GM18861 (cell line): ENCODE data around the gene XAGE1A.
"Not testable (repeated sequence)": the region's sequence is repeated elsewhere in the genome, so short reads cannot be mapped to it uniquely, and the experiment has no call there.

Experiments
- ATAC-seq: cut with Tn5 transposase; IDR thresholded peaks from one replicate; pipeline ENCODE4 v1.9.1; 2021; ENCODE audit not compliant: unreplicated experiment

XAGE1A gene, protein sequence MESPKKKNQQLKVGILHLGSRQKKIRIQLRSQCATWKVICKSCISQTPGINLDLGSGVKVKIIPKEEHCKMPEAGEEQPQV

DNA sequence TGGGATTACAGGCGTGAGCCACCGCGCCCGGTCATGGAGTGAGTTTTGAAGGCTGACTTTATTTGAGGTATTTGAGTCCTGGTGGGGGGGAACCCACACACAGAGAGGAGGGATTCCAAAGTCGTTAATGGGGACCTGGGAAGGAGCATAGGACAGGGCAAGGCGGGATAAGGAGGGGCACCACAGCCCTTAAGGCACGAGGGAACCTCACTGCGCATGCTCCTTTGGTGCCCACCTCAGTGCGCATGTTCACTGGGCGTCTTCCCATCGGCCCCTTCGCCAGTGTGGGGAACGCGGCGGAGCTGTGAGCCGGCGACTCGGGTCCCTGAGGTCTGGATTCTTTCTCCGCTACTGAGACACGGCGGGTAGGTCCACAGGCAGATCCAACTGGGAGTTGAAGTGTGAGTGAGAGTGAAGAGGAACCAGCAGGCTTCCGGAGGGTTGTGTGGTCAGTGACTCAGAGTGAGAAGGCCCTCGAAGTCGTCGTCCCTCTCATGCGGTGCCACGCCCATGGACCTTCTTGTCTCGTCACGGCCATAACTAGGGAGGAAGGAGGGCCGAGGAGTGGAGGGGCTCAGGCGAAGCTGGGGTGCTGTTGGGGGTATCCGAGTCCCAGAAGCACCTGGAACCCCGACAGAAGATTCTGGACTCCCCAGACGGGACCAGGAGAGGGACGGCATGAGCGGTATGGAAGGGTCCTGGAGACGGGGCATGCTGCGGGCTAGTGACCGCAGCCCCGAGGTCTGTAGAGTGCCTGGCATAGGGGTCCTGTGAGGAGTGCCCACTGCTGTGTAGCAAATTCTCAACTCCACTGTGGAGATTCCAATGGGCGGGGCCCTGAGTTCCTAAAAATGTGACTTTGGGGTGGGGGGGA is at the start of gene XAGE1A:
Gene XAGE1A (plus strand): TSS at position 264 of the 874 bp plus-strand sequence. CDS start 1,554 bp downstream, outside the sequence.
- ATAC-seq = not testable (repeated sequence)

DNA sequence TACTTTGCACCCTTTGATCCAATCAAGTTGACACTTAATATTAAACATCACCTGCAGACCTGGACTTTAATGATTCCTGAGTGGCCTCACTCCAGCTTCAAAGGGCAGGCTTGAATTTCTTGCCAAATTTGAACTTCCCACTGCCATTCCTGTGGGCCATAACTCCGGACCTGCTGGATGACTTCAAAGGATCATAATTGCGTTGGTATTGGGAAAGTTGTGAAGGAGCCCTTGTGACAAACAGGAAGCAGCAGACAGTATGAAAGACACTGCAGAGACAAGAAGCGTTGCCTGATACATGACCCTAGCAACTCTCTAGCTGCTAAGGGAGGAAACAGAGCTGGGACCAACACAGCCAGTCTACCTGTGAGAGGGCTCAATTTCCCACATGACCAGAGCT is 43.6 kb upstream of the XAGE1A start:
- not testable (repeated sequence) for ATAC-seq

DNA sequence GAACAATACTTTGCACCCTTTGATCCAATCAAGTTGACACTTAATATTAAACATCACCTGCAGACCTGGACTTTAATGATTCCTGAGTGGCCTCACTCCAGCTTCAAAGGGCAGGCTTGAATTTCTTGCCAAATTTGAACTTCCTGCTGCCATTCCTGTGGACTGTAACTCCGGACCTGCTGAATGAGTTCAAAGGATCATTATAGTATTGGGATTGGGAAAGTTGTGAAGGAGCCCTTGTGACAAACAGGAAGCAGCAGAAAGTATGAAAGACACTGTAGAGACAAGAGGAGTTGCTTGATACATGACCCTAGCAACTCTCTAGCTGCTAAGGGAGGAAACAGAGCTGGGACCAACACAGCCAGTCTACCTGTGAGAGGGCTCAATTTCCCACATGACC is 24.3 kb upstream of the XAGE1A start:
- ATAC-seq = not testable (repeated sequence)

DNA sequence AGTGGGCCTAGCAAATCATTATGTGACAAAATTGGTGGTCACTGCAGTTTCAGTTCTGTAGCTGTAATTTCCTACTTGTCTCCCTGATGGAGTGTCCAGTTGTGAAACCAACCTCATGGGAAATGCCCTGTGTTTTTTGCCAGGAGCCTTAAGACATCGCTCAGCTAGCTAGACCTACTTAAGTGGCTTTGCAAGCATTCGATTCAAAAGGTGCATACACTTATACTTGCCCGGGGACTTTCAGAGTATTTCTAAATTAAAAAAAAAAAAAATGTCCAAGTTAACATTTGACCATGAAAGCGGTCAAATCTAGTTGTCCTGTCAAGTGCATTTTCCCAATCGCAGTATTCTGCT is 788 bp downstream of the XAGE1A start:
- ATAC-seq = not testable (repeated sequence)

DNA sequence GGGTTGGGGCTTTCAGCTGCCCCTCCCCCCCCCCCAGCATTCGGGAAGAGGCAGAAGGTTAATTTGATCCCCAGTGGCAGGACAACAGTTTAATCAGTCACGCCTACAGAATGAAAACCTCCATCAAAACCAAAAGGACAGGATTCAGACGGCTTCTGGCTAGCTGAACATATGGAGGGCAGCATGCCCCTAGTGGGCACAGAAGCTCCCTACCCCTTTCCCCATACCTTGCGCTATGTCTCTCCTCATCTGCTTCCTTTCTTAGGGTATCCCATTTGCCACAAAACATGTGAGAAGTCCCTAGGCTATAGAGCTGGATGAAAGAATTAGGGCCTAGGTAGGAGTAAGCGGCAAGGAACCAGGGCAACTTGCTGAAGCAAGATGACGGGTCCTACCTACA is 5.8 kb downstream of the XAGE1A start:
- not testable (repeated sequence) for ATAC-seq

DNA sequence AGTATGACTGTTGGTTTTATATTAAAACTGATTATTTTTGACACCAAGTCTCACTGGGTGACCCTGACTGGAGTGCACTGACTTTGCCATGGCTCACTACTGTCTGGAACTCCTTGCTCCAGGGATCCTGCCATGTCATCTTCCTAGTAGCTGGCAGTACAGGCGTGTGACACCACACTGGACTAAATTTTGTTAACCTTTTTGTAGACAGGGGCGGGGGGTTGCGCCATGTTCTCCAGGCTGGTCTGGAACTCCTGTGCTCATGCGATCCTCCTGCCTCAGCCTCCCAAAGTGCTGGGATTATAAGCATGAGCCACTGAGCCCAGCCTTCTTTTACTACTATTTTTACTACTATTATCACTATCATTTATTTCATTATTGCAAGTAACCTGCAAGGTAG is 8.9 kb downstream of the XAGE1A start:
- ATAC-seq = no peak

DNA sequence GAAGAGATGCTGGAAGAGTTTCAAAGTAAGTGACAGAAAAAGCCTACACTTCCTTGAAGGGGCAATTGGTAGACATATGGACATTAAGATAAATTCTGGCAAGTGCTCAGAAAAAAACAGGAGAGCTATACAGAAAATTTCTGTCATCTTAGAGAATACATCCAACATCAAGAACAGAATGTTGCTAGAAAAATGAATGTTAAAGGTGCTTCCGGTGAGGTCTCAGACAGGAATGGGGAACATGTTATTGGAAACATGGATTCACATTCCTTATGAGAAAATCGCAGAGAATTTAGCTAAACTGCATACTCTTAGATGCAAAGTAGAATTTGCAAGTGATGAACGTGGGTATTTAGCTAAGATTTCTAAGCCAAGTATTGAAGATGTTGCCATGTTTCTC is 11.7 kb downstream of the XAGE1A start:
- no peak for ATAC-seq

DNA sequence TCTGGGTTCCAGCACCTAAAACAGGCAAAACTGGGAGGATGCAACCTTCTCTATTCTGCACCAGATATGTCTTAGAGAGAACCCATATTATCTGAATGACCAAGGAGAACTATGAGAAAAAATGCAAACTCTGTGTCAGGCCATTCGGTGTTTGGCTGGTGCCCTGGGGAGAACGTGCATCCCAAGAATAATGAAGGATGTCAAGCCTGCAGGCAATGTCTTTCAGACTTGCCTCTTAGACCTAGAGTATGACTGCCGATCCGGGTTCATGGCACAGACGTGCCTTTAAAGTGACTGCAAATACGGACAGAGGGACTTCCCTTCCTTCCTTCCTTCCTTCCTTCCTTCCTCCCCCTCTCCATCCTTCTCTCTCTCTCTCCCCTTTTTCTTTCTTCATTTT is 14.3 kb downstream of the XAGE1A start:
- no peak for ATAC-seq

DNA sequence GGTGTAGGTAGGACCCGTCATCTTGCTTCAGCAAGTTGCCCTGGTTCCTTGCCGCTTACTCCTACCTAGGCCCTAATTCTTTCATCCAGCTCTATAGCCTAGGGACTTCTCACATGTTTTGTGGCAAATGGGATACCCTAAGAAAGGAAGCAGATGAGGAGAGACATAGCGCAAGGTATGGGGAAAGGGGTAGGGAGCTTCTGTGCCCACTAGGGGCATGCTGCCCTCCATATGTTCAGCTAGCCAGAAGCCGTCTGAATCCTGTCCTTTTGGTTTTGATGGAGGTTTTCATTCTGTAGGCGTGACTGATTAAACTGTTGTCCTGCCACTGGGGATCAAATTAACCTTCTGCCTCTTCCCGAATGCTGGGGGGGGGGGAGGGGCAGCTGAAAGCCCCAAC is 15.5 kb downstream of the XAGE1A start:
- not testable (repeated sequence) for ATAC-seq

DNA sequence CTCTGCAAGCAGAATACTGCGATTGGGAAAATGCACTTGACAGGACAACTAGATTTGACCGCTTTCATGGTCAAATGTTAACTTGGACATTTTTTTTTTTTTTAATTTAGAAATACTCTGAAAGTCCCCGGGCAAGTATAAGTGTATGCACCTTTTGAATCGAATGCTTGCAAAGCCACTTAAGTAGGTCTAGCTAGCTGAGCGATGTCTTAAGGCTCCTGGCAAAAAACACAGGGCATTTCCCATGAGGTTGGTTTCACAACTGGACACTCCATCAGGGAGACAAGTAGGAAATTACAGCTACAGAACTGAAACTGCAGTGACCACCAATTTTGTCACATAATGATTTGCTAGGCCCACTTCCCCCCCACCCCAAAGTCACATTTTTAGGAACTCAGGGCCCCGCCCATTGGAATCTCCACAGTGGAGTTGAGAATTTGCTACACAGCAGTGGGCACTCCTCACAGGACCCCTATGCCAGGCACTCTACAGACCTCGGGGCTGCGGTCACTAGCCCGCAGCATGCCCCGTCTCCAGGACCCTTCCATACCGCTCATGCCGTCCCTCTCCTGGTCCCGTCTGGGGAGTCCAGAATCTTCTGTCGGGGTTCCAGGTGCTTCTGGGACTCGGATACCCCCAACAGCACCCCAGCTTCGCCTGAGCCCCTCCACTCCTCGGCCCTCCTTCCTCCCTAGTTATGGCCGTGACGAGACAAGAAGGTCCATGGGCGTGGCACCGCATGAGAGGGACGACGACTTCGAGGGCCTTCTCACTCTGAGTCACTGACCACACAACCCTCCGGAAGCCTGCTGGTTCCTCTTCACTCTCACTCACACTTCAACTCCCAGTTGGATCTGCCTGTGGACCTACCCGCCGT is 20.7 kb downstream of the XAGE1A start:
- ATAC-seq = not testable (repeated sequence)

DNA sequence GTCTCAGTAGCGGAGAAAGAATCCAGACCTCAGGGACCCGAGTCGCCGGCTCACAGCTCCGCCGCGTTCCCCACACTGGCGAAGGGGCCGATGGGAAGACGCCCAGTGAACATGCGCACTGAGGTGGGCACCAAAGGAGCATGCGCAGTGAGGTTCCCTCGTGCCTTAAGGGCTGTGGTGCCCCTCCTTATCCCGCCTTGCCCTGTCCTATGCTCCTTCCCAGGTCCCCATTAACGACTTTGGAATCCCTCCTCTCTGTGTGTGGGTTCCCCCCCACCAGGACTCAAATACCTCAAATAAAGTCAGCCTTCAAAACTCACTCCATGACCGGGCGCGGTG is 21.3 kb downstream of the XAGE1A start, which contains the start of gene XAGE1B:
Gene XAGE1B (minus strand): TSS at position 77 of the 339 bp plus-strand sequence. CDS start 1,536 bp downstream, outside the sequence.
- ATAC-seq = not testable (repeated sequence)

DNA sequence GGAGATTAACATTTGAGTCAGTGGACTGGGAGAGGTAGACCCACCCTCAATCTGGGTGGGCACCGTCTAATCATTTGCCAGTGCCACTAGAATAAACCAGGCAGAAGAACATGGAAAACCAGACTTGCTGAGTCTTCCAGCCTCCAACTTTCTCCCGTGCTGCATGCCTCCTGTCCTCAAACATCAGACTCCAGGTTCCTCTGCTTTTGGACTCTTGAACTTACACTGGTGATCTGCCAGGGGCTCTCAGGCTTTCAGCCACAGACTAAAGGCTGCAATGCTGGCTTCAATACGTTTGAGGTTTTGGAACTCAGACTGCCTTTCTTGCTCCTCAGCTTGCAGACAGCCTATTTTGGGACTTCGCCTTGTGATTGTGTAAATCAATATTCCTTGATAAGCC is 45.4 kb downstream of the XAGE1A start:
- ATAC-seq = not testable (repeated sequence)

DNA sequence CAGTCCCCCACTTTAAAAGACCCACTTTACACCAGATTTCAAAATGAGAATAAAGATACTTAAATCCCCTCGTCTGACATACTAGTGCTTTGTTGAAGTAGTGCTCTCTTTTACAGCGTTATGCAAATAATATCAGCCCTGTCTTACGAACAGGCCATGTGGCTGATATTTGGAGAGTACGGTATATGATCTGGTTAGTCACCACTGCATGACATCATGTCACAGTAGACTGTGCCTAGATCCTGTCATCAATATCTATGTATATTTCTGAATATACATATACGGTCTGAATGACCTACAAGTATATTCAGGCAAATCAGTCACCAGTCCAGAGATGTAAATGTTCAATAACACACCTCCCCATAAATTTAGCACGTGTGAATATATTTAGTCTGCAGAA is 46.7 kb downstream of the XAGE1A start:
- no peak for ATAC-seq

DNA sequence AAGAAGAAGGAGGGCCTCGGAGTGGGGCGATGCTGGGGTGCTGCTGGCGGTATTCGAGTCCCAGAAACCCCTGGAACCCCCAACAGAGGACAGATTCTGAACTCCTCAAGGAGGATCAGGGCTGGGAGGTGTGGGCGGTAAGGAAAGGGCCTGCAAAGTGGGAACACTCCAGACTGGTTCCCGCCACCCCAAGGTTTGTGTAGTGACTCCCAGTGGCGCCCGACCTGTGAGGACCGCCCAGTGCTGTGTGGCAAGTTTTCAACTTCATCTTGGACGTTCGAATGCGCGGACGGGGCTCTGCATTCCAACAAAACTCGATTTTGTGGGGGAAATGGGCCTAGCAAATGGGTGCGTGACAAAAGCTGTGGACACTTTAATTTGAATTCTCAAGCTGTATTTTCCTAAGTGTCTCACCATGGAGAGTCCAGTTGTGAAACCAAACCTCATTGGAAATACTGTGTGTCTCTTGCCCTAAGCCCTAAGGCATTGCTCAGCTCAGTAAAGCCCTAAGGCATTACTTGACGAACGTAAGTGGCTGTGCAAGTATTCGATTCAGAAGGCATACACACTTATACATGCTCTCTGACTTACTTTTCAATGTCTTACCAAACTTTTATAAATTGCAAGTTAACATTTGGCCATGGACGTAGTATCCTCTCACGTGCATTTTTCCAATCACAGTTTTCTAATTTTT is 48.7 kb downstream of the XAGE1A start:
- no peak for ATAC-seq

DNA sequence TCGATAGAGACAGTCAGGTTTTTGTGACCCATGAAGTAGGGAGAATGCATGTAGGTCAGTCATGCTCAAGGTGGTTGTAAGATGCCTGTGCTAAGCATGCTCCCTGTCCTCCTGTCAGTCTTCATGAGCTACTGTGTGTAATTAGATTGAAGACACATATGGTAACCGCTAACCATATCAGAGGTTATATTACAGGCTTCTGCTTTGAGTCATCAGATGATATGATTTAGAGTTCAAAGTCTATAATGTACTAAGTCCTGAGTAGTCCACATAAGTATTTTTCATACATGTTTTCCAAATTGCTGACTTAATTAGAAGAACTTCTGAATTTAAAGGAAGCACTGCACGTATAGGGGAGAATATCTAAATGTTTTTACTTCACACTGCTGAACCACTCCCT is 53.2 kb downstream of the XAGE1A start:
- not testable (repeated sequence) for ATAC-seq
